Gastroesophageal sphincter (tissue), 4 donors: ENCODE results near the gene MAPK11. TPM values are rescaled to one million over a fixed set of nuclear protein-coding genes. Genes with fewer than 3 reads are reported as not detected.

ENCODE experiments used
- ATAC-seq: fragments of 150-250 bp; one replicate; pipeline ENCODE4 v1.9.1; 2016; ENCODE audit warnings: mild to moderate bottlenecking, moderate library complexity
- H3K27ac ChIP-seq, 4 donors: fragments of 200-600 bp; sonication (generic) in 3 of 4; 1 replicate in 3 of 4; 2 replicates in 1 of 4; pipeline ENCODE4 v1.5.1; 2016 to 2019
- H3K27me3 ChIP-seq: fragments of 200-600 bp; sonication (generic); one replicate; pipeline ENCODE4 v1.5.1; 2019
- H3K36me3 ChIP-seq, 2 donors: fragments of 200-600 bp; sonication (generic); one replicate each; pipeline ENCODE4 v1.5.1; 2019; ENCODE audit warnings: control low read depth in 1 of 2
- H3K4me1 ChIP-seq, 3 donors: fragments of 200-600 bp; sonication (generic); 1 replicate in 2 of 3; 2 replicates in 1 of 3; pipeline ENCODE4 v1.5.1; 2016 to 2019; ENCODE audit warnings: control low read depth in 2 of 3
- H3K4me3 ChIP-seq, 2 donors: fragments of 200-600 bp; sonication (generic); one replicate each; pipeline ENCODE4 v1.5.1; 2019; ENCODE audit warnings: mild to moderate bottlenecking in 1 of 2, moderate library complexity in 1 of 2
- H3K9me3 ChIP-seq, 3 donors: fragments of 200-600 bp; sonication (generic); one replicate each; pipeline ENCODE4 v1.5.1; 2017 to 2019; ENCODE audit warnings: control low read depth in 2 of 3
- EP300 ChIP-seq: sonication (generic); formaldehyde crosslinking; IDR thresholded peaks from one replicate; pipeline ENCODE4 v1.6.1; 2017; ENCODE audit warnings: antibody characterized with exemption, mild to moderate bottlenecking
- POLR2A ChIP-seq, 2 donors: fragments of 450-650 bp; IDR thresholded peaks; one replicate each; pipeline ENCODE4 v1.6.1; 2017; ENCODE audit warnings: antibody characterized with exemption in 2 of 2, mild to moderate bottlenecking in 2 of 2, moderate library complexity in 1 of 2
- POLR2AphosphoS5 ChIP-seq: sonication (generic); formaldehyde crosslinking; IDR thresholded peaks from one replicate; pipeline ENCODE4 v1.6.1; 2017; ENCODE audit warnings: antibody characterized with exemption
- WGBS, 2 donors: methylation state at CpG; one replicate each; pipeline ENCODE4 v1.1.5; 2018; ENCODE audit warnings: low coverage in 1 of 2; 5-methylcytosine and 5-hydroxymethylcytosine counted together
- total RNA-seq, 4 donors: library from RNA; depleted of rRNA; stranded (reverse); fragments of >200 nt; gene quantifications; one replicate each; pipeline ENCODE4 v1.1.0, GENCODE V29; 2016
- TF ChIP-seq, protein P1 (sequence below), 4 experiments: fragments of 200-600 bp in 2 of 4; fragments of 450-650 bp in 2 of 4; sonication (generic) in 1 of 4; IDR thresholded peaks; one replicate each; pipeline ENCODE4 v1.5.1; 2017 to 2019; ENCODE audit warnings: antibody characterized with exemption in 4 of 4, mild to moderate bottlenecking in 2 of 4, moderate library complexity in 2 of 4

Gene MAPK11
- total RNA-seq, 4 donors from 2014 or later, result 6.8 to 11.5 (median 10.4) TPM

GRCh38 chr22:50293441-50294318, 23.5 kb upstream of the MAPK11 start:
- Histone ChIP-seq H3K36me3 (peaks cover 0 to 29% of the 10 kb centered on the region in 2 donors), H3K9me3 (no peaks in the 10 kb centered on the region), H3K27me3 (no peaks in the 10 kb centered on the region), H3K4me3 (peak overlapping the region; percentile 5 to 44), H3K27ac (peak overlapping the region; percentile 80 to 91 (median 89)), H3K4me1 (peaks cover 0 to 87% (median 37%) of the 10 kb centered on the region in 3 donors)
- WGBS, 2 donors, result no CpG with 5 or more reads among the region's 42 CpGs
- peak; percentile 90 for ATAC-seq
- TF ChIP-seq POLR2AphosphoS5, result peak; percentile 64
- TF ChIP-seq, protein P1, sequence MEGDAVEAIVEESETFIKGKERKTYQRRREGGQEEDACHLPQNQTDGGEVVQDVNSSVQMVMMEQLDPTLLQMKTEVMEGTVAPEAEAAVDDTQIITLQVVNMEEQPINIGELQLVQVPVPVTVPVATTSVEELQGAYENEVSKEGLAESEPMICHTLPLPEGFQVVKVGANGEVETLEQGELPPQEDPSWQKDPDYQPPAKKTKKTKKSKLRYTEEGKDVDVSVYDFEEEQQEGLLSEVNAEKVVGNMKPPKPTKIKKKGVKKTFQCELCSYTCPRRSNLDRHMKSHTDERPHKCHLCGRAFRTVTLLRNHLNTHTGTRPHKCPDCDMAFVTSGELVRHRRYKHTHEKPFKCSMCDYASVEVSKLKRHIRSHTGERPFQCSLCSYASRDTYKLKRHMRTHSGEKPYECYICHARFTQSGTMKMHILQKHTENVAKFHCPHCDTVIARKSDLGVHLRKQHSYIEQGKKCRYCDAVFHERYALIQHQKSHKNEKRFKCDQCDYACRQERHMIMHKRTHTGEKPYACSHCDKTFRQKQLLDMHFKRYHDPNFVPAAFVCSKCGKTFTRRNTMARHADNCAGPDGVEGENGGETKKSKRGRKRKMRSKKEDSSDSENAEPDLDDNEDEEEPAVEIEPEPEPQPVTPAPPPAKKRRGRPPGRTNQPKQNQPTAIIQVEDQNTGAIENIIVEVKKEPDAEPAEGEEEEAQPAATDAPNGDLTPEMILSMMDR (IDR thresholded peaks at IDR 0.05), result peak in 1 of 4 experiments; percentile 5
- peak in 1 of 2 donors; percentile 14 for TF ChIP-seq POLR2A (IDR thresholded peaks at IDR 0.05)
- no peak for TF ChIP-seq EP300

DNA sequence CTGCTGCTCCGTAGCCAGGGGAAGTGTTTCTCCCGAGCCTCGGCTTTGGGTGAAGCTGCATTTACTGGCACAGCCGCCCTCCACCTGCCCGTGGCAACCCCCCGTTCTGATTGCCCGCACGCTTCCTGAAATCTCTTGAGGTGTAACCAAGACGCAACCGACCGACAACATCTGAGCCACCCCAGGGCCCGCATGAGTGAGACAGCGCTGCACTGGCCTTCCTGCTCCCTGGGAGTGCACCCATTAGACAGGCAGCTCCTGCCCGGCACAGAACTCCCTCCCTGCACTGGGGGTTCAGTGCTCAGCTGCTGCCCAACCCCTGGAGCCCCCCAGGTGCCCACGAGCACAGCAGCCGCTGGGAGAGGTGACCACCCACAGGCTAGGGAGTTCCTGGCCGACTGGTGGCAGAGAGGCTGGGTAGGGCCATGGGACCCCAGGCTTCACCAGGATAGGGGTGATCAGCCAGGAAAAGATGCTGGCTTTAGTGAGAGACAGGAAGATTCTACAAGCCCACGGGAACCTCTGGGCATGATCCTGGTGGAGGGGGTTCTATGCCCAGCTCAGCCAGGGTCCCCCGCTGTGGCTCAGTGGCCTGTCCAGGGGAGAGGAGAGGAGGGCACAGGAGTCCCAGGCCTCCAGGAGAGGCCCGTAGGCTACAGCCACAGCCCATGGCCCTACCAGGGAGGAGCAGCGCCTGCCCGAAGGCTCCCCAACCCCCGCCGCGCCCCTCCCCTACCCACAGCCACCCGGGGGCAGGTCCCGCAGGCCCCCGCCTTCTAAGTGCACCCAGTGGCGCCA, 22.7 kb upstream of the MAPK11 start:
- H3K27ac ChIP-seq, result peak overlapping the region; percentile 80 to 91 (median 89)
- peaks cover 0 to 37% of the 10 kb centered on the region in 2 donors for H3K36me3 ChIP-seq
- H3K9me3 ChIP-seq, result no peaks in the 10 kb centered on the region
- H3K4me1 ChIP-seq, result peaks cover 0 to 87% (median 30%) of the 10 kb centered on the region in 3 donors
- peak overlapping the region; percentile 5 to 44 for H3K4me3 ChIP-seq
- TF ChIP-seq POLR2A (IDR thresholded peaks at IDR 0.05), result no peak
- TF ChIP-seq, protein P1 (IDR thresholded peaks at IDR 0.05), result no peak
- no peak for TF ChIP-seq POLR2AphosphoS5
- no peak for TF ChIP-seq EP300
- WGBS, 2 donors, result 20% methylated on average over 1 of the region's 29 CpGs; no CpG with 5 or more reads in 1 of the 2 donors
- ATAC-seq, result no peak
- H3K27me3 ChIP-seq, result no peaks in the 10 kb centered on the region

DNA sequence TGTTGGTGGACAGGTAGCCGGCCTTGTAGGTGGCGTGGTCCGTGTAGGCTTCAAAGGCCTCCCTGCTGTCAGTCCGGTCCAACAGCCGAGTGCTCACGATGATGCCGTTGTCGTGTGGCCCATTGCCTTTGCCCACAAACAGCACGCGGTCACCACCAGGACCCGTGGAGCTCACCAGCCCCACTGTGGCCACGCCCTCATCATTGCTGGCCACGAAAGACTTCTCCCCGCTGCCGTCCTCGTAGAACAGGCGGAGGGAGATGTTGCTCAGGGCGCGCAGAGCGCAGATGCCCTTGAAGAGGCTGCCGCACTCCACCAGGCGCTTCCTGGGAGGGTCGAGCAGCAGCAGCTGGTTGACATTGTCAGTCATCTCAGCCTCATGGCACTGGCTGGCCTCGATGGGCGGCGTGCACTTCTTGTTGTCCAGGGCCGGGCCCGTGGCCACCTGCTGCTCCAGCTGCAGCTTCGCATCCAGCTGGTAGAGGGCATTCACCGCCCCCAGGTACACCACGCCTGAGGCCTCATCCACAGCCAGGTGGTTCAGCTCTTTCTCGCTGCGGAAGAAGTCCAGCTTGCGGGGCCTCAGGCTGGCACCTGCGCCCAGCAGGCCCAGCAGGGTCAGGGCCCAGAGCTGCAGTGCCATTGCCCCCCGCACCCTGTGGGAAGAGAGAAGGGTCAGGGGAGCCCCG, 19.9 kb upstream of the MAPK11 start:
- Histone ChIP-seq H3K27me3 (no peaks in the 10 kb centered on the region), H3K4me1 (peaks cover 0 to 60% (median 25%) of the 10 kb centered on the region in 3 donors), H3K4me3 (no peak overlapping the region), H3K27ac (no peak overlapping the region), H3K36me3 (peaks cover 0 to 62% of the 10 kb centered on the region in 2 donors), H3K9me3 (no peaks in the 10 kb centered on the region)
- TF ChIP-seq EP300 (no peak), POLR2AphosphoS5 (no peak), POLR2A (IDR thresholded peaks at IDR 0.05) (no peak)
- TF ChIP-seq, protein P1 (IDR thresholded peaks at IDR 0.05), result no peak
- no peak for ATAC-seq
- no CpG with 5 or more reads among the region's 37 CpGs for WGBS, 2 donors

- TF ChIP-seq, protein P1 (IDR thresholded peaks at IDR 0.05), result no peak
- TF ChIP-seq POLR2A (IDR thresholded peaks at IDR 0.05), result no peak
- TF ChIP-seq POLR2AphosphoS5, result no peak
- TF ChIP-seq EP300, result no peak
- WGBS, 2 donors, result 88% methylated on average over 9 of the region's 57 CpGs; no CpG with 5 or more reads in 1 of the 2 donors
- H3K36me3 ChIP-seq, result peaks cover 0 to 69% of the 10 kb centered on the region in 2 donors
- H3K4me1 ChIP-seq, result peaks cover 0 to 52% (median 22%) of the 10 kb centered on the region in 3 donors
- no peak for ATAC-seq
- no peak overlapping the region for H3K4me3 ChIP-seq
- H3K27ac ChIP-seq, result no peak overlapping the region
- H3K27me3 ChIP-seq, result no peaks in the 10 kb centered on the region
- H3K9me3 ChIP-seq, result no peaks in the 10 kb centered on the region
These were observed 19.2 kb upstream of the MAPK11 start for GRCh38 chr22:50289151-50289941.
